HG03060 (cell line): ENCODE measurements around the gene CNTNAP4.

Experiments used
- ATAC-seq: cut with Tn5 transposase; IDR thresholded peaks from one replicate; pipeline ENCODE4 v1.9.1; 2021; ENCODE audit warnings: low read depth, moderate number of reproducible peaks; ENCODE audit not compliant: unreplicated experiment

Gene CNTNAP4

GRCh38 chr16:76276745-76277438 lies at the start of gene CNTNAP4:
Gene CNTNAP4, plus strand, starts transcription at chr16:76277401. Its CDS starts 262 bp downstream, at chr16:76277663.
- no peak for ATAC-seq

- no peak for ATAC-seq
Measured at GRCh38 chr16:76228546-76229146, 48.6 kb upstream of the CNTNAP4 start.

- no peak for ATAC-seq
Measured at GRCh38 chr16:76232704-76233103, 44.5 kb upstream of the CNTNAP4 start.

GRCh38 chr16:76235025-76235424 lies 42.2 kb upstream of the CNTNAP4 start:
- ATAC-seq, result no peak

- ATAC-seq, result no peak
Measured at GRCh38 chr16:76235426-76235825, 41.8 kb upstream of the CNTNAP4 start.

- ATAC-seq, result no peak
Measured at GRCh38 chr16:76237471-76237870, 39.7 kb upstream of the CNTNAP4 start.

- no peak for ATAC-seq
Measured at GRCh38 chr16:76241755-76242154, 35.4 kb upstream of the CNTNAP4 start.

GRCh38 chr16:76243620-76244019 lies 33.6 kb upstream of the CNTNAP4 start:
- no peak for ATAC-seq

GRCh38 chr16:76246587-76246986 lies 30.6 kb upstream of the CNTNAP4 start:
- ATAC-seq, result no peak

- peak; percentile 84 for ATAC-seq
Measured at GRCh38 chr16:76265434-76266045, 11.7 kb upstream of the CNTNAP4 start.

GRCh38 chr16:76268824-76269223 lies 8.4 kb upstream of the CNTNAP4 start:
- ATAC-seq, result no peak

GRCh38 chr16:76277460-76278030 lies 344 bp downstream of the CNTNAP4 start:
- no peak for ATAC-seq

GRCh38 chr16:76278086-76278485 lies 885 bp downstream of the CNTNAP4 start:
- ATAC-seq, result no peak

- ATAC-seq, result no peak
Measured at GRCh38 chr16:76278980-76279379, 1.8 kb downstream of the CNTNAP4 start.

GRCh38 chr16:76280421-76281215 lies 3.4 kb downstream of the CNTNAP4 start:
- no peak for ATAC-seq

GRCh38 chr16:76287466-76287865 lies 10.3 kb downstream of the CNTNAP4 start:
- no peak for ATAC-seq

GRCh38 chr16:76292218-76292617 lies 15.0 kb downstream of the CNTNAP4 start:
- ATAC-seq, result no peak

- no peak for ATAC-seq
Measured at GRCh38 chr16:76293980-76294379, 16.8 kb downstream of the CNTNAP4 start.

GRCh38 chr16:76294396-76295214 lies 17.4 kb downstream of the CNTNAP4 start:
- ATAC-seq, result no peak

- ATAC-seq, result no peak
Measured at GRCh38 chr16:76297941-76298340, 20.7 kb downstream of the CNTNAP4 start.
